IPS-20b (cell line): ENCODE data around the gene VSX1.
A peak's percentile ranks its signal among the peaks of the same experiment; 100 is the strongest.

Experiments
- H3K27ac ChIP-seq: one replicate; pipeline ENCODE4 v1.5.1; 2013; ENCODE audit warnings: low read length
- H3K27me3 ChIP-seq: 2 replicates; pipeline ENCODE4 v1.6.1; 2013; ENCODE audit warnings: mild to moderate bottlenecking, low read length, inconsistent platforms; ENCODE audit not compliant: insufficient read depth
- H3K36me3 ChIP-seq: 2 replicates; pipeline ENCODE4 v1.6.1; 2013; ENCODE audit warnings: low read depth, mild to moderate bottlenecking, inconsistent platforms, low read length, moderate library complexity; ENCODE audit not compliant: insufficient read depth
- H3K4me1 ChIP-seq: 2 replicates; pipeline ENCODE4 v1.6.1; 2013; ENCODE audit warnings: mild to moderate bottlenecking, control low read depth, inconsistent platforms, low read length, moderate library complexity; ENCODE audit not compliant: insufficient read depth
- H3K4me3 ChIP-seq: 2 replicates; pipeline ENCODE4 v1.5.1; 2013; ENCODE audit warnings: mild to moderate bottlenecking, low read length, inconsistent platforms
- H3K9ac ChIP-seq: 2 replicates; pipeline ENCODE4 v1.6.1; 2013; ENCODE audit warnings: low read depth, mild to moderate bottlenecking, inconsistent platforms, low read length, moderate library complexity
- H3K9me3 ChIP-seq: 2 replicates; pipeline ENCODE4 v1.6.1; 2013; ENCODE audit warnings: mild to moderate bottlenecking, low read depth, low read length, inconsistent platforms; ENCODE audit not compliant: insufficient read depth

VSX1 gene

DNA sequence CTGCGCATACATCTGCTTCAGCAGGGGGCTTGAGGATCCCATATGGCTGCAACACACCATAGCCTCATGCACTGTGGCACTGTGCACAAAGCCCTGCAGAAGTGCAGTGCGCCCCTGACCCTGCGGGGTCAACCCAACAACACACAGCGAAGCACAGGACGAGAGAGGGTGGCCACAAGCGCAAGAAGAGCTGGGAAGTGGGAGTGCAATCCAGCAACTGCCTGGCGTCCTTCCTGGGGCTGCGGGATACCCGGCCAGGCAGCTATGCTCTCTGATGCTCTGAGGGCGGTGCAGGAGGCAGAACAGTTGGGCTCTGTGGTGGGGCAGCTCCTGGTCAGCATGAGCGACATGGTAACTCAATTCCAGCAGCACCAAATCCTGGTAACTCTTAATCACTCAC lies 18.4 kb downstream of the VSX1 start:
- Histone ChIP-seq H3K4me3 (no peak overlapping the region), H3K4me1 (no peaks in the 10 kb centered on the region), H3K36me3 (no peaks in the 10 kb centered on the region), H3K9me3 (no peaks in the 10 kb centered on the region), H3K27me3 (peaks cover 84% of the 10 kb centered on the region), H3K9ac (no peak overlapping the region), H3K27ac (no peak overlapping the region)

DNA sequence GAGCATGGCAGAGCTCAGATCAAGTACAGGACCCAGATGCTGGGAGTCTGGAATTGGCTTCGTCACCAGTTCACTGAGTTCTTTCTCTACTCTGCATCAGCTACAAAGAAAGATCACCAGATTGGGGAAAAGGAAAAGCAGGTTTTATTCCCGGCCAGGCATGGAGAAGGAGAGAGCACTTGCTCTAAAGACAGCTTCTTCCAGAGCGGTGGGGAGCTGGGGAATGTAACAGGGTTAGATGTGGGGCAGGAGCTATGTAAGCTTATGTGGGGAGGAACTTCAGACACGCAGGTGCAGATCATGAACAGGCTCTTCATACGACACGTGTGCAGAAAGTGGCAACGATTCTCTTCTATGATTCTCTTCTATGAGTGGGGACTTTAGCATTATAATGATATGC lies 19.1 kb downstream of the VSX1 start:
- Histone ChIP-seq H3K36me3 (no peaks in the 10 kb centered on the region), H3K9ac (no peak overlapping the region), H3K9me3 (no peaks in the 10 kb centered on the region), H3K4me1 (no peaks in the 10 kb centered on the region), H3K4me3 (no peak overlapping the region), H3K27ac (no peak overlapping the region), H3K27me3 (peaks cover 86% of the 10 kb centered on the region)

DNA sequence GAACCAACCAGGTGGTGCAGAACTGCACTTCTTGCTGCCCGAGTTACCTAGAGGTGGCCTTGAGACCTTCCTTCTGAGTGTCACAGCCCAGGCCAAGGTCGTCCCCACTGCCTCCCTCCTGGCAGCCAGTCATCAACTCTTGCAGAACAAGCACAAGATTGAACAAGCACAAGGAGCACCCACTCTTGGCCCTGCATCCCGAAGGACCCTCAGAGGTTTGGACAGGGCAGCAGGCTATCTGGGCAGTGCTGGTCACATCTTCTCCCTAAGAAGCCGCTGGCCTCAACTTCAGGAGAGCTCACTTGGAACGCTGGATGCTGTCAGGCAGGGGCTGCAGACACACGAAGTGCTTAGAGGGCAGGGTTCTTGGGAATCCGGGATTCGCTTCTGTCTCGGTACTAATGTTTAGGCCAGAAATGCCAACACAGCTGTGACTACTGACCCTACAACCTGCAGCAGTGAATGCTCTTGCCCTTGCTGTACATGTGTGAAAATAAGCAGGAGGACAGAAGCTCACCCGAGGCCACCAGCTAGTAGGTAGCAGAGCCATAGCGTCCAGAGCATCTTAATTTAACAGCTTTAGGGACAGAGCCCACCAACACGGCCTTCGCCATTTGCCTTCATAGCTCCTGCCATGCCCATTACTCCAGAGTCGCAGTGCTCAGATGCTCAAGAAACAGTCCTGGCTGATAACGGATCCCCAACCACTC lies 20.0 kb downstream of the VSX1 start:
- H3K27ac ChIP-seq = no peak overlapping the region
- H3K4me3 ChIP-seq = no peak overlapping the region
- H3K4me1 ChIP-seq = no peaks in the 10 kb centered on the region
- H3K27me3 ChIP-seq = peaks cover 95% of the 10 kb centered on the region
- H3K9me3 ChIP-seq = no peaks in the 10 kb centered on the region
- no peak overlapping the region for H3K9ac ChIP-seq
- no peaks in the 10 kb centered on the region for H3K36me3 ChIP-seq

DNA sequence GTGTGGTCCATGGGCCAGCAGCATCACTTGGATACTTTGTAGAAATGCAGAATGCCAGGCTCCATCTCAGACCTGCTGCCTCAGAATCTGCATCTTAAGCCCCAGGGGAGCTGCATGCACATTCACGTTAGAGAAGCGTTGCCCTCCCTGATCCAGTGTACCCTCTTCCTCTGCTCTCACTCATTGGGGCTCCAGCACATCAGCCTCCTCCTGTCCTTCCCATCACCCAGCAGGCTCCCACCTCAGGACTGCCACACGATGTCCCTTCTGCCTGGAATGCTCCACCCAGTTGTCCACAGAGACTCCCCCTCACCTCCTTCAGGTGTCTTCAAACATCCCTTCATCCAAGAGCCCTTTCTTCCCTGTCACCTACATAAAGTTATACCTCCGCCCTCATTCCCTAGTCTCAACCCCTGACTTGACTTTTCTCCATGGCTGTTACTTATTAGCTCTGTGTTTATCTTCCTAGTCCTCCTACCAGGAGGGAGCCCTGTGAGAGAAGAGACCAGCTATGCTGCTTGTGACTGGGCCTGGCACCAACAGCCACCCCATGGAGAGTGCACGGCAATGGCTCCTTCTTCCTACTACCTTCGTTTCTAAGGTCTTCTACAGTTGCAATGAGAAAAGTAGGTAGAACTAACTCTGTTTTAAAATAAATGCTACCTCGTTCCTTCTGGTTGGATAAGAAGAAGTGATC lies 20.7 kb downstream of the VSX1 start:
- no peak overlapping the region for H3K9ac ChIP-seq
- no peak overlapping the region for H3K4me3 ChIP-seq
- no peaks in the 10 kb centered on the region for H3K4me1 ChIP-seq
- H3K9me3 ChIP-seq = no peaks in the 10 kb centered on the region
- H3K27ac ChIP-seq = no peak overlapping the region
- H3K36me3 ChIP-seq = no peaks in the 10 kb centered on the region
- peaks cover 99% of the 10 kb centered on the region for H3K27me3 ChIP-seq

DNA sequence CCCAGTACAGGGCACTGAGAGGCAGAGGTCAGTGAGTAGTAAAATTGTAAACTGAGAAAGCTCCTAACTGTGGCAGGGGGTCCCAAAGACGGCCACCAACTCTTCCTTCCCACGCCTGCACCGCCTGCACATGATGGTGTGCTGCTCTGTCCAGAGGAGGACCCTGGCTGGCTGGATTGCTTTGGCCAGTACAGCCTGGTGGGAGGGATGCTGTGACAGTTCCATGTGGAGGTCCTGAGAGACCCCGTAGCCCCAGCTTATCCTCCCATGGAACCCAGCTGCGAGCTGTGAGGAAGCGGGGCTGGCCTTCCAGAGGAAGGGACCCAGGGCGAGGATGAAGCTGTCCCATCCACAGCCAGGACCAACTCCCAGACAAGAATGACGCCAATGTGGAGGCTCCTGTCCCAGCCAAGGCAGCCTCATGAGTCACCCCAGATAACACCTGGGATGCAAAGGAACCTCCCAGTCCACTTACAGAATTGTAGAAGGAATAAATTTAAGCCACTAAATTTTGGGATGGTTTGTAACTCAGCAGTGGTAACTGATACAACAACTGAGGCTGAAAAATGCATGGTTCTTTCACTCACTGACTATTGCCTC lies 22.0 kb downstream of the VSX1 start:
- Histone ChIP-seq H3K36me3 (no peaks in the 10 kb centered on the region), H3K4me1 (no peaks in the 10 kb centered on the region), H3K27me3 (peaks cover 100% of the 10 kb centered on the region), H3K4me3 (no peak overlapping the region), H3K9me3 (no peaks in the 10 kb centered on the region), H3K9ac (no peak overlapping the region), H3K27ac (no peak overlapping the region)

DNA sequence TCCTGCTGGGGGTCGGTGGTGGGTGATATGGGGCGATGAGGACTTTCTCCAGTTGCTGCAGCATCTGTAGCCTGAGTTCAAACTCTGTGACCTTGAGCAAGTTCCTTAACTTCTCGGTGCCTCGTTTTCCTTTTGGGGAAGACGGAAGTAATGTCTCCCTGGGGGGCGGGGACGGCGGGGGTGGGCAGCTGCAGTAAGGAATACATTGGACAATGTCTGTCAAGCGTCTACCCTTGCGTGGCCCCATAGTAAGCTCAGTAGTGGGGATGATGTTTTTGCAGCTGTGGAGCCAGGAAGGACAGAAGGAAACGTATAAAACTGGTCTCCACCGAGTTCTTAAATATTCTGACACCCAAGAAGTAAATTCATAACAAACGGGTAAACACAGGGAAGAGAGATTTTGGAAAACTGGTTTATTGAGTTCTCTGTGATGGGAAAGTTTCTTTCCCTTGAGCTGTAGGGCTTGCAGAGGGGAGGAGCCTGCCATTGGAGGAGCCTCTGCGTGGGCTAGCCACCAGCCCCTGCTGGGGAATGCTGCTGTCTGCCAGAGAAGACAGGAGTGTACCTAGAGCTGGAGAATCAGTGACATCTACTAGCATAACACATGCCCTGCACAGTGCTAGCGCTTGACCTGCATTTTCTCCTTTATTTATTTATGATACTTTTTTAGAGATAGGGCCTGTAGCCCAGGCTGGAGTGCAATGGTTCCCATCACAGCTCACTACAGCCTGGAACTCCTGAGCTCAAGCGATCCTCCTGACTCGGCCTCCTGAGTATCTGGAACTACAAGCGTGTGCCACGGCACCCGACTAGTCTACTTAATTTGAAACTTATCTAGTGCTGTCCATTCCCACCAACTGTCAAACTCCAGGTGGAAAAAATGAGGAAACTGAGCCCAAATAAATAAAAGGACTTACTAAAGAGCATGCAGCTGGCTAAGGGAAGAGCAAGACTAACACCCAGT lies 22.8 kb downstream of the VSX1 start:
- Histone ChIP-seq H3K4me1 (no peaks in the 10 kb centered on the region), H3K9me3 (no peaks in the 10 kb centered on the region), H3K4me3 (peak overlapping the region; percentile 65; the same call in 1 of the 2 replicates), H3K36me3 (no peaks in the 10 kb centered on the region), H3K9ac (no peak overlapping the region), H3K27me3 (peaks cover 100% of the 10 kb centered on the region), H3K27ac (no peak overlapping the region)

DNA sequence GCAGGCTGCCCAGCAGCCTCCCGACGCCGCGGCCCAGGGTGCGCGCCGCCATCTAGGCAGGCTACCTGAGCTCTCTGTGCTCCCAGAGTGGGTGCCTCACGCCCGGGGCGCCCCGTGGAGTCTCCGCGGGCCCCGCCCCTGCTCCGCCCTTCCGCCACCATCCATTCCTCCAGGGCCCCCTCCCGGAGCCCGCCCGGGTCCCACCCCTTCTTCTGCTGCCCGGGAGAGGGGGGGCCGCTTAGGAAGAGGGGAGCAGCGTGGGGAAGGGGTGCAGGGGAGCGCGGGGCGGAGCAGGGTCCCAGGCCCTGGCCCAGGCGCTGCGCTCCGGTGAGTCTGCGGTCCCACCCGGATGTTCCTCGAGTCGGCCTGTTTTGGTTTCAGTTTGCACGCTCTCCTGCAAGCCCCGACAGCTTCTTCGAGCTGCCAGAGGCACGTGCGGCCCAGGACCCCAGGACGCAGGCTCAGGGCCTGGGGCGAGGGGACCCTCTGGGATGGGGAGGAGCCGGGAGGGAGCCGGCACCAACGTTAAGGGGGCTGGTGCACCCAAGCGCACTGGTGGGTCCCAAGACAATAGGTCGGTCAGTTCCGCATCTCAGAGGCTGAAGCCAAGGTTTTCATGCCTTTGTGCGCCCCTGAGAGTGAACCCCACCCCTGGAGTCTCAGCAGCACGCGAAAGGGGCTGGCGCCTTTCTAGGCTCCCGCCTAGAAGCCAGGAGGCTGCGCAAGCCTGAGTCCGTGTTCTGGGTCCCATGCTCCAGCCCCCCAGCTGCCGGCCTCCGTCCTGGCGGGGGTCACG lies 23.7 kb downstream of the VSX1 start, which contains the start of gene ACSS1:
Gene ACSS1 (minus strand): TSS at position 89 of the 796 bp plus-strand sequence. CDS start 37 bp downstream, at position 52.
- Histone ChIP-seq H3K9ac (no peak within 1 kb of the TSS), H3K4me3 (peak within 1 kb of the TSS; percentile 65), H3K27ac (no peak within 1 kb of the TSS), H3K4me1 (no peaks in the 10 kb centered on the region), H3K36me3 (no peaks in the 10 kb centered on the region), H3K9me3 (no peaks in the 10 kb centered on the region), H3K27me3 (peaks cover 100% of the 10 kb centered on the region)

DNA sequence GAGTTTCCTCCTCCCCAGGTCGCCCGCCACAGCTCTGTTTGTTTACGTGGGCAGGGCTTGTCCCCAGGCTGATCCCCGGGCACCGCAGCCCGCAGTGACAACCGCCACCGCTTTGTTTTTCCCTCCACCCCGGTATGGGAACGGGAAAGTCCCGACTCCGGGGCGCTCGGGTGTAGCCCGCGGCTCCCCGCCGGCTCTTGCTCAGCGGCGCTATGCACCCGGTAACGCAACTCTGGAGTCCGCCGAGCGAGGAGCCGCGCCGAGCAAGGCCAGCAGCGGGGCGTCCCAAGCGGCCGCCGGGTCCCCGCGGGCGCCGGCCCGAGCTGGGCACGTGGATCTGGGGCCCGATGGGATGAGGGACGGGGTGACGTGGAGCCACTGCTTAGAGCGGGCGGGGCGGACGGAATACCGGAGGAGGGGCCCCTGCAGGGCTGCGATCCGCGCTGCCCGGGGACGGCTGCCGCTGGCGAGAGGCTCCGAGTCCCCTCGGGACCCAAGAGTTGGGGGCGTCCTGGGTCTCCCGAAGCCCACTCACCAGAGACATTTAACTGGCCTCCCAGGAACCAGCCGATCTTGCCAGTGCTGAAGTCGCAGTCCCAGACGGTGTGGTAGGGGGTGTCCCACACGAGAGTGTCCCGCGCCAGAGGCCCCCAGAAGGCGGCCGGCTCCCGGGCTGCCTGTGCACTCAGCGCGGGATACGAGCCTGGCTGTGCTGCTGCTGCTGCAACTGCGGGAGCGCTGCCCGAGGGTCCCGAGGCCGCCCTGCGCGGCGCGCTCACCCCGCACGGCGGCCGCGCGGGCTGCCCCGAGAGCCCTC lies 24.5 kb downstream of the VSX1 start:
- Histone ChIP-seq H3K27me3 (peaks cover 94% of the 10 kb centered on the region), H3K9ac (no peak overlapping the region), H3K4me3 (peak overlapping the region; percentile 65), H3K36me3 (no peaks in the 10 kb centered on the region), H3K4me1 (peaks cover 1% of the 10 kb centered on the region; the same call in 1 of the 2 replicates), H3K27ac (no peak overlapping the region), H3K9me3 (no peaks in the 10 kb centered on the region)

DNA sequence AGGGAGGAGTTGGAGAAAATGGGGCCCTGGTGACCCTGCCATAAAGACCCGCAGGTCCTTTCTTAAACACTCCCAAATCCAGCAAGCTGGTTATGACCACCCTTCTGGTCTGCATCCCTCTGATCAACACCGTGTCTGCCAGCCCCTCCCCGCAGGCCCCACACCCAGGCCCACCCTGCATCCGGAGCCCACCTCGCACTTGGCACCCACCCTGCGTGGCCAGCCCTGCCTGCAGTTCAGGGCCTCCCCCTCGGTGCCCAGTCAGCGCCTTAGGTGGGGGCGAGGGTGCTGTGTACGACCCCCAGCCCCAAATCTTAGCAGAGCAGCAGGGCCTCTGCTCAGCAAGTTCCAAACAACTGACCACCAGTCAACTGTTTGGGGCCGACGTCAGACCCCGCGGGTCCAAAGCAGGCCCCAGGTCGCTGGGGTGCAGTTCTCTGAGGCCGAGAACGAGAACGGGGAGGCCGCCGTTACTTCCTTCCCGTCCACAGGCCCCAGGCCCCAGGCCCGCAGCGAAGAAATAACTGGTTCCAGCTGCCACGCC lies 25.2 kb downstream of the VSX1 start:
- peak overlapping the region; percentile 65; the same call in 1 of the 2 replicates for H3K4me3 ChIP-seq
- peaks cover 90% of the 10 kb centered on the region for H3K27me3 ChIP-seq
- H3K27ac ChIP-seq = no peak overlapping the region

More for the DNA sequence above, 25.2 kb downstream of the VSX1 start:
- no peaks in the 10 kb centered on the region for H3K36me3 ChIP-seq
- no peak overlapping the region for H3K9ac ChIP-seq
- H3K4me1 ChIP-seq = peaks cover 4% of the 10 kb centered on the region; the same call in 1 of the 2 replicates
- no peaks in the 10 kb centered on the region for H3K9me3 ChIP-seq
